Neural crest cell (in vitro differentiated cells): ENCODE data around the gene C16orf92. TPM values are rescaled to one million over a fixed set of nuclear protein-coding genes. Genes with fewer than 3 reads are reported as not detected.

Experiments
- DNase-seq: peaks from one replicate; pipeline ENCODE4 v3.0.0; 2021; ENCODE audit warnings: low read depth, mixed read lengths, low spot score
- H3K27ac Mint-ChIP-seq: one replicate; pipeline ENCODE4 v1.8.0; 2021; ENCODE audit warnings: mild to moderate bottlenecking, mixed read lengths; ENCODE audit not compliant: unreplicated experiment
- H3K27me3 Mint-ChIP-seq: 2 replicates; pipeline ENCODE4 v1.8.0; 2021; ENCODE audit warnings: low read depth, mild to moderate bottlenecking, mixed read lengths
- H3K36me3 Mint-ChIP-seq: 2 replicates; pipeline ENCODE4 v1.8.0; 2021; ENCODE audit warnings: low read depth, mild to moderate bottlenecking, mixed read lengths
- H3K4me1 Mint-ChIP-seq: 2 replicates; pipeline ENCODE4 v1.8.0; 2021; ENCODE audit warnings: mixed read lengths
- H3K4me3 Mint-ChIP-seq: one replicate; pipeline ENCODE4 v1.8.0; 2021; ENCODE audit warnings: mild to moderate bottlenecking, mixed read lengths
- H3K9me3 Mint-ChIP-seq: 2 replicates; pipeline ENCODE4 v1.8.0; 2021; ENCODE audit warnings: mixed read lengths
- total RNA-seq: library from RNA; stranded (reverse); gene quantifications from 2 replicates; pipeline ENCODE4 v1.2.1, GENCODE V29; 2021
- TF ChIP-seq, protein P1 (sequence below): fragments of 200-600 bp; sonication (generic); conservative IDR thresholded peaks from 2 replicates; pipeline ENCODE4 v1.5.0; 2021; ENCODE audit warnings: antibody characterized with exemption, mild to moderate bottlenecking

Gene C16orf92
- total RNA-seq, 1 donor from 2014 or later, result not detected

- H3K4me3 Mint-ChIP-seq, result no peak overlapping the region
- no peaks in the 10 kb centered on the region for H3K9me3 Mint-ChIP-seq
- TF ChIP-seq, protein P1, sequence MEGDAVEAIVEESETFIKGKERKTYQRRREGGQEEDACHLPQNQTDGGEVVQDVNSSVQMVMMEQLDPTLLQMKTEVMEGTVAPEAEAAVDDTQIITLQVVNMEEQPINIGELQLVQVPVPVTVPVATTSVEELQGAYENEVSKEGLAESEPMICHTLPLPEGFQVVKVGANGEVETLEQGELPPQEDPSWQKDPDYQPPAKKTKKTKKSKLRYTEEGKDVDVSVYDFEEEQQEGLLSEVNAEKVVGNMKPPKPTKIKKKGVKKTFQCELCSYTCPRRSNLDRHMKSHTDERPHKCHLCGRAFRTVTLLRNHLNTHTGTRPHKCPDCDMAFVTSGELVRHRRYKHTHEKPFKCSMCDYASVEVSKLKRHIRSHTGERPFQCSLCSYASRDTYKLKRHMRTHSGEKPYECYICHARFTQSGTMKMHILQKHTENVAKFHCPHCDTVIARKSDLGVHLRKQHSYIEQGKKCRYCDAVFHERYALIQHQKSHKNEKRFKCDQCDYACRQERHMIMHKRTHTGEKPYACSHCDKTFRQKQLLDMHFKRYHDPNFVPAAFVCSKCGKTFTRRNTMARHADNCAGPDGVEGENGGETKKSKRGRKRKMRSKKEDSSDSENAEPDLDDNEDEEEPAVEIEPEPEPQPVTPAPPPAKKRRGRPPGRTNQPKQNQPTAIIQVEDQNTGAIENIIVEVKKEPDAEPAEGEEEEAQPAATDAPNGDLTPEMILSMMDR, result no peak
- no peak for DNase-seq
- H3K27me3 Mint-ChIP-seq, result no peaks in the 10 kb centered on the region
- H3K36me3 Mint-ChIP-seq, result peaks cover 10% of the 10 kb centered on the region
- H3K4me1 Mint-ChIP-seq, result peaks cover 18% of the 10 kb centered on the region
- H3K27ac Mint-ChIP-seq, result peak overlapping the region; percentile 14
These were observed 35.5 kb upstream of the C16orf92 start for GRCh38 chr16:29987371-29988085.

GRCh38 chr16:29988346-29989075 is 34.5 kb upstream of the C16orf92 start:
- Mint-ChIP-seq H3K36me3 (peaks cover 10% of the 10 kb centered on the region), H3K27ac (peak overlapping the region; percentile 14), H3K27me3 (no peaks in the 10 kb centered on the region), H3K4me3 (peak overlapping the region; percentile 38), H3K9me3 (no peaks in the 10 kb centered on the region), H3K4me1 (peaks cover 18% of the 10 kb centered on the region)
- no peak for DNase-seq
- TF ChIP-seq, protein P1, result no peak

DNA sequence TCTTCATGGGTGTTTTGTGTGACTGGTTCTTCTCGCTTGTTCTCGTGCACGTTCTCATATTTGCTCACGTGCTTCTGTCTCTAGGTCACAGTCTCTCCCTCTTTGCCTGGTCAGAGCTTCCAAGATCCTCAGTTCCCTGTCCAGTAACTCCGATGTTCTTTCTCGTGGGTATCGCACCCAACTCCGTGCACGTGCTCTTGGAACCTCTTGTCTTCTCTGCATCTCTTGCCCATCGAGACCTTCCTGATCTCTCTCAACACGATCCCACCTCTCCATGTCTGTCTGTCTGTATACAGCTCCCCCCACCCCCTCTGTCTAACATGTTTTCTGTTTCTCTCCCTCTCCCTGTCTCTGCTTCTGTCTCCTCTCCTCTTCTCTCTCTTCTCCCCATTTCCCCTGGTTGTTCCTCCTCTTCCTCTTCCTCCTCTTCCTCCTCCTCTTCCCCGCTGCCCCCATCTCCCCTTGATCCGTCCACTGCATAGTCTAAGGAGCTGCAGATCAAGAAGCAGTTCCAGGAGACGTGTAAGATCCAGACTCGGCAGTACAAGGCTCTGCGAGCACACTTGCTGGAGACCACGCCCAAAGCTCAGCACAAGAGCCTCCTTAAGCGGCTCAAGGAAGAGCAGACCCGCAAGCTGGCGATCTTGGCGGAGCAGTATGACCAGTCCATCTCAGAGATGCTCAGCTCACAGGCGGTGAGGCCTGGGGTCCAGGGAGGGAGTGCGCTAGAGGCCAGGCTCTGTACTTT is 33.7 kb upstream of the C16orf92 start:
- H3K36me3 Mint-ChIP-seq, result peaks cover 10% of the 10 kb centered on the region
- no peak overlapping the region for H3K27ac Mint-ChIP-seq
- peaks cover 21% of the 10 kb centered on the region for H3K4me1 Mint-ChIP-seq
- peak overlapping the region; percentile 7 for H3K4me3 Mint-ChIP-seq
- TF ChIP-seq, protein P1, result no peak
- no peaks in the 10 kb centered on the region for H3K9me3 Mint-ChIP-seq
- H3K27me3 Mint-ChIP-seq, result no peaks in the 10 kb centered on the region
- DNase-seq, result no peak

- Mint-ChIP-seq H3K4me1 (peaks cover 28% of the 10 kb centered on the region), H3K27me3 (no peaks in the 10 kb centered on the region), H3K36me3 (peaks cover 10% of the 10 kb centered on the region), H3K9me3 (no peaks in the 10 kb centered on the region), H3K27ac (no peak overlapping the region), H3K4me3 (no peak overlapping the region)
- TF ChIP-seq, protein P1, result no peak
- no peak for DNase-seq
These were observed 33.0 kb upstream of the C16orf92 start for GRCh38 chr16:29990034-29990433.

- Mint-ChIP-seq H3K27me3 (peaks cover 3% of the 10 kb centered on the region), H3K36me3 (peaks cover 6% of the 10 kb centered on the region), H3K9me3 (no peaks in the 10 kb centered on the region), H3K4me3 (no peak overlapping the region), H3K27ac (no peak overlapping the region), H3K4me1 (peaks cover 36% of the 10 kb centered on the region)
- TF ChIP-seq, protein P1, result no peak
- no peak for DNase-seq
These were observed 32.0 kb upstream of the C16orf92 start for GRCh38 chr16:29990883-29991570.
